NB4 (cell line): ENCODE data around the gene LRIG3.

ENCODE experiments used
- DNase-seq: peaks from one replicate; pipeline ENCODE4 v3.0.0; 2010; ENCODE audit warnings: low read depth
- H3K4me3 ChIP-seq: one replicate; pipeline ENCODE4 v1.5.1; 2011; ENCODE audit warnings: mild to moderate bottlenecking, low read depth, low read length, moderate library complexity
- CTCF ChIP-seq: IDR thresholded peaks from one replicate; pipeline ENCODE4 v1.5.1; 2012; ENCODE audit warnings: low read depth, low read length
- MYC ChIP-seq: IDR thresholded peaks from 2 replicates; pipeline ENCODE4 v1.6.1; 2011; ENCODE audit warnings: low read depth, low read length
- POLR2A ChIP-seq: IDR thresholded peaks from 2 replicates; pipeline ENCODE4 v1.6.1; 2011; ENCODE audit warnings: mild to moderate bottlenecking; ENCODE audit not compliant: insufficient read length; ENCODE audit errors: extremely low read depth
- TF ChIP-seq, protein P1 (sequence below): IDR thresholded peaks from 2 replicates; pipeline ENCODE4 v1.6.1; 2011; ENCODE audit warnings: low read depth, low read length

The LRIG3 gene

DNA sequence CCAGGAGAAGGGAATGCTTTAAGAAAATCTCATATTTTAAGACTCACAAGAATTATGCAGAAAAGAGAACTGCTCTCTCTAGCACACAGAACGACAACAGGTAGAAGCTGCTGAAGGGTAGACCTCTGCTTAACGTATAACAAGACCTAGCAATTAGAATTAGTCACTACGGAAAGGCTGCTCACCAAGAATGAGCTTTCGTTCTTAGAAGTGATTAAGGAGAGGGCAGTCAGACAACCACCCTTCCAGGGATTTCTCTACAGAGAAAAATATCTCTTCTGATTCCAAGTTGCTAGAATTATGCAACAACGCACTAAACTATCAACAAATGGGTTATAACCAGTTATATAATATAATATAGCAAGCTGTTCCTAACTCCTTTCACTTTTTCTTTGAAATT is 18.6 kb downstream of the LRIG3 start:
- no peak overlapping the region for H3K4me3 ChIP-seq
- DNase-seq, result no peak
- TF ChIP-seq CTCF (no peak), POLR2A (no peak), MYC (no peak)
- TF ChIP-seq, protein P1, sequence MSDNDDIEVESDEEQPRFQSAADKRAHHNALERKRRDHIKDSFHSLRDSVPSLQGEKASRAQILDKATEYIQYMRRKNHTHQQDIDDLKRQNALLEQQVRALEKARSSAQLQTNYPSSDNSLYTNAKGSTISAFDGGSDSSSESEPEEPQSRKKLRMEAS, result no peak

DNA sequence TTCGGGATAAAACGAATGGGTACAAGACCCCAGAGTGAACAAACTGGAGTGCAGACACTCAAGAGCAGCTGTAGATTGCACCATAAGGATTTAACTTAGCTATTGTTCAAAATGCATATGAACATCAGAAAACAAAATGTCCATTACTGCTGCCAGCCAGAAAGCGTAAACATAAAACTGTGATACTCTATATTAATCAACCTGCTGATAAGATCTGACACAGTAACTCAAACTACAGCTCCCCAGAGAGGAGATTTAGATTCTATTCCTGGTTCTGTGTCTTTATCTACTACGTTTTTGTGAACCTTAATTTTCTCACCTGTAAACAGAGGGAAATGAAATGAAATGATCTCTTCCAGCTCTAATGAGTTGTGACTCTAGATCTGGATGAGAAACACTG is 22.3 kb downstream of the LRIG3 start:
- TF ChIP-seq CTCF, result no peak
- TF ChIP-seq, protein P1, result no peak
- no peak for TF ChIP-seq MYC
- TF ChIP-seq POLR2A, result no peak
- no peak overlapping the region for H3K4me3 ChIP-seq
- DNase-seq, result no peak

- TF ChIP-seq MYC (no peak), POLR2A (no peak), CTCF (no peak)
- TF ChIP-seq, protein P1, result no peak
- DNase-seq, result no peak
- H3K4me3 ChIP-seq, result no peak overlapping the region
Observed at GRCh38 chr12:58896278-58896677, 24.0 kb downstream of the LRIG3 start.

DNA sequence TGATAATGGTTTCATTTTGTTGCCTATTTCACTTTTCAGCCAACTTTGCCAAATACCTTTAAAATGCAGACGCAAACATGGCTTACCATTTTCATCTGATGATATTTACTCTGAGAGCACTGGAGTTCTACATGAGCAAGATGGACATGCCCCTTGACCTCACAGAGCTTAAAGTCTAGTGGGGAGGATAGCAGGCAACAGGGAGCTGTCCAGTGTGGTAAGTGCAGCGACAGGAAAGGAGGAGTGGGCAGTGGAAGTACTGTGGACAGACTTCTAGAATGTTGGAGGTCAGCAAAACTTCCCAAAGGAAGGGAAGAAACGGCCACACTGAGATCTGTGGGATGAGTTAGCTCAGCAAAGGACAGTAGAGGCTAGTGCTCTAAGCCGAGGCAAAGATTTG is 25.3 kb downstream of the LRIG3 start:
- no peak for TF ChIP-seq CTCF
- TF ChIP-seq, protein P1, result no peak
- no peak for TF ChIP-seq MYC
- no peak for TF ChIP-seq POLR2A
- no peak for DNase-seq
- H3K4me3 ChIP-seq, result no peak overlapping the region

DNA sequence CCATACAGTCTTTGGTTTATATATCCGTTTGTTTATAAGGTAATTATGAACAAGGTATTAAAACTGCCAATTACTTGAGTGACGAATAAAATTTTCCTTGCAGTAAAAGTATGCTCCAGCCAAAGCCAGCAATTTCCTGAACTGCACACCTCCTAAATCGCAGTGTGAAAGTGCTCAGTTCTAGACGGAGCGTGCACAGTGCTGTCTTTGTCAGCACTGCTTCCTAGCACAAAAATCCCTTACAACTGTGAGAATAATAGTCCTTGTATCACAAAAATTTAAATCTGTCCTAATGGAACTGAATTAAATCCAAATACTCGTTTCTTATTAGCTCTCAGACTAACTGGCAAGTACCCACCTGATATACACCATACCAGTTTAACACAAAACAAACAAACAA is 26.3 kb downstream of the LRIG3 start:
- TF ChIP-seq, protein P1, result no peak
- TF ChIP-seq MYC (no peak), POLR2A (no peak), CTCF (no peak)
- DNase-seq, result no peak
- no peak overlapping the region for H3K4me3 ChIP-seq

DNA sequence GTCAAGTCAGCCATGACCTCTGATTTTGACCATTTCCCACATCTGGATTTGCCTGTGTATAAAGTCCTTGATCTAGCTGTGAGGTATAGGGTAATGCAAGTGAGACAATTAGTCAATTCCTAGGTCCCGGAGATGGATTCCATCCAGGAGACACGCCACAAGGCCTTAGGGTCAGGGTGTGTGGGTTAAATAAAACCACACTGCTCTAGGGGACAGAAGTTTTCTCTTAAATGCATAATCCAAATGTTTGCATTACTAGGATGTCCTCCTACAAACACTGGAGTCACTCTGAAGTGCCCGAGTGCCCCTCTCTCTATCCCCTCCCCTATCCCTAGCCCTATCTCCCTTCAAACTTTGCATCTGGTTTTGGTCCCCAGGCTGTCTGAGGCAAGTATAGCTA is 26.8 kb downstream of the LRIG3 start:
- no peak overlapping the region for H3K4me3 ChIP-seq
- TF ChIP-seq POLR2A (no peak), MYC (no peak), CTCF (no peak)
- TF ChIP-seq, protein P1, result no peak
- DNase-seq, result no peak
